ENCODE results near the gene GPR137.
"Not testable (repeated sequence)": the region's sequence is repeated elsewhere in the genome, so short reads cannot be mapped to it uniquely, and the experiment has no call there.

The GPR137 gene

GRCh38 chr11:64284962-64285884, at the start of gene GPR137:
Gene GPR137 (plus strand): TSS chr11:64285848. CDS start chr11:64286525, 677 bp downstream.
- DNase-seq, result peak; percentile 65

- no peak for DNase-seq
Measured at GRCh38 chr11:64237484-64237951, 48.1 kb upstream of the GPR137 start.

GRCh38 chr11:64238076-64238475, 47.6 kb upstream of the GPR137 start:
- no peak for DNase-seq

- DNase-seq, result no peak
Measured at GRCh38 chr11:64238999-64239398, 46.6 kb upstream of the GPR137 start.

GRCh38 chr11:64239662-64240434, 45.8 kb upstream of the GPR137 start:
- no peak for DNase-seq

GRCh38 chr11:64240435-64241240, 45.0 kb upstream of the GPR137 start, which contains the start of gene FKBP2:
Gene FKBP2 (plus strand): TSS chr11:64241095. CDS start chr11:64242388, 1,293 bp downstream.
- peak; percentile 97 for DNase-seq

- peak; percentile 99 for DNase-seq
Measured at GRCh38 chr11:64241241-64241490, 44.5 kb upstream of the GPR137 start.

- no peak for DNase-seq
Measured at GRCh38 chr11:64241491-64242374, 43.9 kb upstream of the GPR137 start.

GRCh38 chr11:64243236-64243854, 42.3 kb upstream of the GPR137 start:
- DNase-seq, result no peak

- no peak for DNase-seq
Measured at GRCh38 chr11:64244107-64244506, 41.5 kb upstream of the GPR137 start.

- DNase-seq, result no peak
Measured at GRCh38 chr11:64244966-64245365, 40.7 kb upstream of the GPR137 start.

- DNase-seq, result no peak
Measured at GRCh38 chr11:64245401-64245796, 40.2 kb upstream of the GPR137 start.

GRCh38 chr11:64245797-64246620, 39.6 kb upstream of the GPR137 start:
- DNase-seq, result peak; percentile 93

GRCh38 chr11:64246621-64246870, 39.1 kb upstream of the GPR137 start:
- DNase-seq, result not testable (repeated sequence)

GRCh38 chr11:64246871-64247728, 38.5 kb upstream of the GPR137 start, which contains the start of gene PPP1R14B:
Gene PPP1R14B (minus strand): TSS chr11:64246943. CDS start chr11:64246673, 270 bp downstream.
- peak; percentile 86 for DNase-seq

GRCh38 chr11:64247729-64248531, 37.7 kb upstream of the GPR137 start:
- no peak for DNase-seq

- no peak for DNase-seq
Measured at GRCh38 chr11:64248578-64248977, 37.1 kb upstream of the GPR137 start.

GRCh38 chr11:64249038-64249437, 36.6 kb upstream of the GPR137 start:
- DNase-seq, result no peak
